Measurements from ENCODE around the gene OVCA2. TPM values are rescaled to one million over a fixed set of nuclear protein-coding genes. Genes with fewer than 3 reads are reported as not detected.

Gene OVCA2
- polyA plus RNA-seq, 1 donor (not counting 4 experiments of a cell fraction or from before 2014, with no cell fraction given), result 41.2 TPM

GRCh38 chr17:2003525-2003924, 38.3 kb upstream of the OVCA2 start:
- Histone ChIP-seq H3K4me2 (ENCODE audit: control insufficient read depth, extremely low read depth, insufficient read depth, low read depth, low read length) (no peak overlapping the region), H3K27me3 (ENCODE audit: control insufficient read depth, extremely low read depth, insufficient read depth, low read length) (no peaks in the 10 kb centered on the region), H3K27ac (ENCODE audit: control insufficient read depth, insufficient read depth, low read length) (no peak overlapping the region), H2AFZ (ENCODE audit: control insufficient read depth, low read length) (no peak overlapping the region), H3K9me3 (ENCODE audit: control insufficient read depth, low read depth, low read length) (no peaks in the 10 kb centered on the region), H3K36me3 (ENCODE audit: control insufficient read depth in 2 of 2, extremely low read depth in 1 of 2, insufficient read depth in 2 of 2, low read length in 2 of 2) (no peaks in the 10 kb centered on the region), H3K79me2 (ENCODE audit: control insufficient read depth, insufficient read depth, low read length) (no peaks in the 10 kb centered on the region), H3K9me1 (ENCODE audit: control insufficient read depth, extremely low read depth, insufficient read depth, low read length) (no peaks in the 10 kb centered on the region), H3K4me3 (ENCODE audit: control insufficient read depth in 2 of 3, extremely low read depth in 1 of 3, insufficient read depth in 2 of 3, low read depth in 1 of 3, low read length in 3 of 3) (no peak overlapping the region), H3K4me1 (ENCODE audit: control insufficient read depth, extremely low read depth, insufficient read depth, low read length) (peaks cover 13% of the 10 kb centered on the region), H3K9ac (ENCODE audit: control insufficient read depth, extremely low read depth, insufficient read depth, low read length) (no peak overlapping the region), H4K20me1 (ENCODE audit: control insufficient read depth, extremely low read depth, insufficient read depth, low read length) (no peaks in the 10 kb centered on the region)
- TF ChIP-seq EZH2 (IDR thresholded peaks at IDR 0.05; ENCODE audit: low read length) (no peak), CTCF (optimal IDR thresholded peaks at IDR 0.05 in 1 of 3, IDR thresholded peaks at IDR 0.05 in 1 of 3, conservative IDR thresholded peaks at IDR 0.05 in 1 of 3; ENCODE audit: extremely low read depth in 1 of 3, insufficient read depth in 2 of 3, low read length in 3 of 3) (no peak)
- no peak for FAIRE-seq
- DNase-seq (ENCODE audit: low read depth, low spot score), result no peak
- dilution Hi-C loops (cut with MboI; ENCODE audit: extremely low pct_ligation_motif_present, low sequenced_read_pairs), result no loop called here

GRCh38 chr17:2004435-2004952, 37.3 kb upstream of the OVCA2 start:
- FAIRE-seq (no peak), DNase-seq (ENCODE audit: low read depth, low spot score) (no peak)
- Histone ChIP-seq H3K4me1 (ENCODE audit: control insufficient read depth, extremely low read depth, insufficient read depth, low read length) (peaks cover 15% of the 10 kb centered on the region), H3K79me2 (ENCODE audit: control insufficient read depth, insufficient read depth, low read length) (no peaks in the 10 kb centered on the region), H3K27me3 (ENCODE audit: control insufficient read depth, extremely low read depth, insufficient read depth, low read length) (no peaks in the 10 kb centered on the region), H4K20me1 (ENCODE audit: control insufficient read depth, extremely low read depth, insufficient read depth, low read length) (no peaks in the 10 kb centered on the region), H3K4me2 (ENCODE audit: control insufficient read depth, extremely low read depth, insufficient read depth, low read depth, low read length) (no peak overlapping the region), H3K4me3 (ENCODE audit: control insufficient read depth in 2 of 3, extremely low read depth in 1 of 3, insufficient read depth in 2 of 3, low read depth in 1 of 3, low read length in 3 of 3) (no peak overlapping the region), H2AFZ (ENCODE audit: control insufficient read depth, low read length) (no peak overlapping the region), H3K9me3 (ENCODE audit: control insufficient read depth, low read depth, low read length) (no peaks in the 10 kb centered on the region), H3K9me1 (ENCODE audit: control insufficient read depth, extremely low read depth, insufficient read depth, low read length) (no peaks in the 10 kb centered on the region), H3K36me3 (ENCODE audit: control insufficient read depth in 2 of 2, extremely low read depth in 1 of 2, insufficient read depth in 2 of 2, low read length in 2 of 2) (no peaks in the 10 kb centered on the region), H3K9ac (ENCODE audit: control insufficient read depth, extremely low read depth, insufficient read depth, low read length) (no peak overlapping the region), H3K27ac (ENCODE audit: control insufficient read depth, insufficient read depth, low read length) (no peak overlapping the region)
- dilution Hi-C loops (cut with MboI; ENCODE audit: extremely low pct_ligation_motif_present, low sequenced_read_pairs), result no loop called here
- TF ChIP-seq EZH2 (IDR thresholded peaks at IDR 0.05; ENCODE audit: low read length) (no peak), CTCF (optimal IDR thresholded peaks at IDR 0.05 in 1 of 3, IDR thresholded peaks at IDR 0.05 in 1 of 3, conservative IDR thresholded peaks at IDR 0.05 in 1 of 3; ENCODE audit: extremely low read depth in 1 of 3, insufficient read depth in 2 of 3, low read length in 3 of 3) (no peak)

Data from keratinocyte (primary cell).